A549 (cell line): Measurements from ENCODE around the gene RUFY2.

Experiments
- MAFK ChIP-seq: fragments of 450-650 bp; IDR thresholded peaks from 2 replicates; pipeline ENCODE4 v1.6.1; 2014; ENCODE audit not compliant: partially characterized antibody
- TF ChIP-seq, protein P1 (sequence below): fragments of >200 bp; sonication (Bioruptor Twin); formaldehyde crosslinking; IDR thresholded peaks from 3 replicates; pipeline ENCODE4 v1.5.1; 2016

DNA sequence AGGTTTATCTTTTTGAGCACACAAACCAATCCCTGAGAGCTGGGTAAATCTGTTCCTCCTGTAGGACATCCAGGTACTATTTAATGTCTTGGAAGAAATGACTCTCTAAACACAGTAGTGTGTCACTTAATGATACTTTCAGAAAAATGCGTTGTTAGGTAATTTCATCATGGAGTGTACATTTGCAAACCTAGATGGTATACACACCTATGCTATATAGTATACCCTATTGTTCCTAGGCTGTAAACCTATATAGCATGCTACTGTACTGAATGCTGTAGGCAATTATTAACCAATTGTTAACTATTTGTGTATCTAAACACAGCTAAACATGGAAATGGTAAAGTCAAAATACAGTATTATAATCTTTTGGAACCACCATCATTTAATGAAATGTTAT, 10.1 kb downstream of the RUFY2 start:
- TF ChIP-seq, protein P1, sequence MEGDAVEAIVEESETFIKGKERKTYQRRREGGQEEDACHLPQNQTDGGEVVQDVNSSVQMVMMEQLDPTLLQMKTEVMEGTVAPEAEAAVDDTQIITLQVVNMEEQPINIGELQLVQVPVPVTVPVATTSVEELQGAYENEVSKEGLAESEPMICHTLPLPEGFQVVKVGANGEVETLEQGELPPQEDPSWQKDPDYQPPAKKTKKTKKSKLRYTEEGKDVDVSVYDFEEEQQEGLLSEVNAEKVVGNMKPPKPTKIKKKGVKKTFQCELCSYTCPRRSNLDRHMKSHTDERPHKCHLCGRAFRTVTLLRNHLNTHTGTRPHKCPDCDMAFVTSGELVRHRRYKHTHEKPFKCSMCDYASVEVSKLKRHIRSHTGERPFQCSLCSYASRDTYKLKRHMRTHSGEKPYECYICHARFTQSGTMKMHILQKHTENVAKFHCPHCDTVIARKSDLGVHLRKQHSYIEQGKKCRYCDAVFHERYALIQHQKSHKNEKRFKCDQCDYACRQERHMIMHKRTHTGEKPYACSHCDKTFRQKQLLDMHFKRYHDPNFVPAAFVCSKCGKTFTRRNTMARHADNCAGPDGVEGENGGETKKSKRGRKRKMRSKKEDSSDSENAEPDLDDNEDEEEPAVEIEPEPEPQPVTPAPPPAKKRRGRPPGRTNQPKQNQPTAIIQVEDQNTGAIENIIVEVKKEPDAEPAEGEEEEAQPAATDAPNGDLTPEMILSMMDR: no peak
- no peak for TF ChIP-seq MAFK
